Measurements from ENCODE around the gene KCNQ1OT1.

Gene KCNQ1OT1

GRCh38 chr11:2594267-2594666 is 105.5 kb downstream of the KCNQ1OT1 start:
- DNase-seq (ENCODE audit: low read depth), result no peak

DNA sequence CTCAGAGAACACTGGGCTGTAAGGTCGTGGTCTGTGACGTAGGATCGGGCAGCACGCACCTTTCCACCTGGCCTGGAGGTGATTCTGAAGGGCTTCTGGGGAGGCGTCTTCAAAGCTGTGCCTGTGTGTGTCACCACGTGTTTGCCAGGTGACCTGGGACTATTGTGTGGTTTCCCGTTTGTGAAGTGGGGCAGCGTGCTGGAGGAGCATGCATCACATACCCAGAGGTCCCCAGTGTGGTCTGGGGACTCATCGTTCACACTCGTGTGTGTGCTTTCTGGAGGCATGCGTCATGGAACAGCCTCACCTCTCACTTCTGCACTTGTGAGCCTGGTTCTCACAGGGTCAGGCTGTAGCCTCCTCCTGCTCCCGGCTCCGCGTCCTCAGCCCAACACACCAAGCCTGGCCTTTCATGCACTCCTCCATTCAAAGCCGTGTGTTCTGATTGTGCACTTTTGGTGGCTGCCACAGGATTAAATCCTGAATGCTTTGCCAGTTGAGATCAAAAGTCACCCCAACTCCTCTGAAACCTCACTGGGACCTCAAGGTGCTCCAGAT is 106.3 kb downstream of the KCNQ1OT1 start:
- no peak for DNase-seq (ENCODE audit: low read depth)

DNA sequence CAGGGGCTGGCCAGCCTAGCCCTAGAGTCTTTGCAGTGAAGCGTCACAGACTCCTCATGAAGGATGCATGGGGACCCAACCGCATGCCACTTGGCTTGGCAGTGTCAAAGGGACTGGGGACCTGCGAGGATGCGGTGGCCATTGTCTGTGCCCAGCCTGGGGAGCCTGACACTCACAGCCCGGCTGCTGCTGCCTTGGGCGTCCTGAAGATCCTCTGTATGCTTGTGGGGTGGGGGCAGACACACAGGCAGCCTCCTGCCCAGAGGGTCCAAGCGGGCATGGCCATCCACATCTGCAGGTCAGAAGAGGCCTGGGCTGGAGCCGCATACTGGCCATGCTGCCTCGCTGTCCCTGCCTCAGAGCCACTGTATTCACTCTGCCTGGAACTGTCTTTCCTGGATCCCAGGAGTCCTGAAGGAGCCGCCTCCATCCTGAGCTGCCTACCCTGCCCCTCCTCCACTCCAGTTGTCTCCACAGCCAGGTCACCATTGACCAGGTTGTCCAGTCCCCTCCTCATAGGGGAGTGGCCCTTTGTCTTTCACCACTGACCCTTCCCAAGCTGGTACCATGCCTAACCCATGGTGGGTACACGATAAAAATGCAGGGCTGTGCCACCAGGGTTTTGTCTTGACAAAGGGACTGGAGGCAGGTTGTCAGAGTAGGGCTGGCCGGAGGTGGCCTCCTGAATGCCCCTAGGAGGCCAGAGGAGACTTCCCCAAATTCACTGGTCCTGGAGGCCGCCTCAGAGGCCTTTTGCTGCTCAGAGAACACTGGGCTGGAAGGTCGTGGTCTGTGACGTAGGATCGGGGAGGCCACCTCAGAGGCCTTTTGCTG is 107.0 kb downstream of the KCNQ1OT1 start:
- no peak for DNase-seq (ENCODE audit: low read depth)

- DNase-seq (ENCODE audit: low read depth), result no peak
Observed at GRCh38 chr11:2591805-2592204, 108.0 kb downstream of the KCNQ1OT1 start.

GRCh38 chr11:2590965-2591754 is 108.6 kb downstream of the KCNQ1OT1 start:
- no peak for DNase-seq (ENCODE audit: low read depth)

DNA sequence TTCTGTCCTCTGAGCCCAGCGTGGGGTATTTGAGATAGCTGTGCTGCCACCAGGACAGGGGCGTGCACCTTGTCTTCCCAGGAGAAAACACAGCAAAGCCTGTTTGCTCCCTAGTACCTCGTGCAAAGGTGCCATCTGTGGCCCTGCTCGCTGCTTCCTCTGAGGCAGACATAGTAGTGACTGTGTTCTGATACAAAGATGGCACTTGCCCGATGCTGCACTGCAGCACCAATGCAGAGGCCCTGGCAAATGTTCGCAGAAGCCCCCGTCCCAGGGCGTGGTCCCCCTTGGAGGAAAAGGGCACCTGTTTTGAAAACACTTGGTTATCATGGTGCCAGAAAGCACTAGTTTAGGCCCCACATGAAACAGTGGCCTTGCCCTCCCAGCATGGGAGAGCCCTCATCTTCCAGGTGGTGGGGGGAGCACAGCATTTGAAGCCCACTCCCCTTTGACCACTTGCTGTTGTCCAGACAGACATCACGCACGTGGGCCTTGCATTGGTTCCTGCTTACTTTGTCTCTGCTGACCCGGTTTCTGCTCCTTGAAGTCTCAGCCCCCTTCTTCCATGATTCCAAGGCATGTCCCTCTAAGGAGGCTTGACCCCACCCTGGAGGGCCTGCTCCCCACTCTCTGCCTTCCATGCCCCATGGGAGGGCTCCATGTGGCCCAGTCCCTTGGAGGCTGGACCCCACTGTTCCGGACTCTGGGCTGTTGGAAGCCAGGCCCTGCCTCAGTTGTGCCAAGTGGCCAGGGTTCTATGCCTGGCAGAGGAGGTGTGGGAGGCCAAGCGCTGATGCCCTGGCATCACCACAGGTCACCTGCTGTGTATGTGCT is 109.4 kb downstream of the KCNQ1OT1 start:
- no peak for DNase-seq (ENCODE audit: low read depth)

DNA sequence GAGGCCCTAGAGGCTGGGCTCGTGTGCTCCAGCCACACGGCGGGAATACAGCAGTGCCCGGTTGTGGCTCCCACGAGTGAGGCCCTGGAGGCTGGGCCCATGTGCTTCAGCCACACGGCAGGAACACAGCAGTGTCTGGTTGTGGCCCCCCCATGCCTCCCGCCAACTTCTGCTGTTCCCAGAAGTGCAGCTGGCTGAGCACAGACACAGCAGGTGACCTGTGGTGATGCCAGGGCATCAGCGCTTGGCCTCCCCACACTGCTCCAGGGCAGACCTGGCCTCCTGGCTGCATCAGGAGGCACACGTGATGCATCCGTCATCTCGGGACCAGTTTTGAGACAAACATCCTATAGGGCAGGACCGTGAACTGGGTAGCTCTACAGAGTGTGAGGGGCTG is 110.3 kb downstream of the KCNQ1OT1 start:
- DNase-seq (ENCODE audit: low read depth), result no peak

DNA sequence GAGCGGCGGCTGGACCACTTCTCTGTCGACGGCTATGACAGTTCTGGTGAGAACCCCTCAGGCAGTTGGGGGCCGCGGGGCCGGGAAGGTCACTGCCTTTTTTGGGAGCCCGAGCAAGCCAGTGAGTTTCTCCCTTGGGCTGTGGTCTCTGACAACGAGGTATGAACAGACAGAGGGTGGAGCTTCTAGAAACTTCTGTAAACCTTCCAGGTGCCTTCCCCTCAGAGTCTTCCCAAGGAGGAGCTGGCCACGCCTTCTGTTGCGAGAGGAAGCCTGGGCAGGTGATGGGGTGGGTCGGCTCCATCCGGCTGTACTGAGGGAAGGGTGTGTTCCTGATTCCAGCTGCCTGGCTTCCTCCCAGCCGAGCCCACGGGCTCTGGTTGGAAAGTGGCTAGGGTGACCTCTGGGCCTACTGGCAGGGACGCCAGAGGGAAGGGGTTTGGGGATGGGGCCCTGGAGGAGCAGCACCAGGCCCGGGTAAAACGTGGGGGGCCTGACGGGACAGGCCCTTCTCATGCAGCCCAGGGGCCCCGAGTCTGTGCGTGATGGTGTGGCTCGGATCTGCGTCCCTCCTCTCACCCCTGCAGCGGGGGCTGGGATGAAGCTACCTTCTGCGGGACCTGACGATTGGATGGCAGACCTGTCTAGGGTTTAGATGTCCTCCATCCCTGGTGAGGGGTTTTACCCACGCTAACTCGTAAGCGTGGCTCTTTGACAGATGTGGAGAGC is 110.8 kb downstream of the KCNQ1OT1 start:
- DNase-seq (ENCODE audit: low read depth), result no peak

GRCh38 chr11:2587976-2588748 is 111.6 kb downstream of the KCNQ1OT1 start:
- DNase-seq (ENCODE audit: low read depth), result no peak

DNA sequence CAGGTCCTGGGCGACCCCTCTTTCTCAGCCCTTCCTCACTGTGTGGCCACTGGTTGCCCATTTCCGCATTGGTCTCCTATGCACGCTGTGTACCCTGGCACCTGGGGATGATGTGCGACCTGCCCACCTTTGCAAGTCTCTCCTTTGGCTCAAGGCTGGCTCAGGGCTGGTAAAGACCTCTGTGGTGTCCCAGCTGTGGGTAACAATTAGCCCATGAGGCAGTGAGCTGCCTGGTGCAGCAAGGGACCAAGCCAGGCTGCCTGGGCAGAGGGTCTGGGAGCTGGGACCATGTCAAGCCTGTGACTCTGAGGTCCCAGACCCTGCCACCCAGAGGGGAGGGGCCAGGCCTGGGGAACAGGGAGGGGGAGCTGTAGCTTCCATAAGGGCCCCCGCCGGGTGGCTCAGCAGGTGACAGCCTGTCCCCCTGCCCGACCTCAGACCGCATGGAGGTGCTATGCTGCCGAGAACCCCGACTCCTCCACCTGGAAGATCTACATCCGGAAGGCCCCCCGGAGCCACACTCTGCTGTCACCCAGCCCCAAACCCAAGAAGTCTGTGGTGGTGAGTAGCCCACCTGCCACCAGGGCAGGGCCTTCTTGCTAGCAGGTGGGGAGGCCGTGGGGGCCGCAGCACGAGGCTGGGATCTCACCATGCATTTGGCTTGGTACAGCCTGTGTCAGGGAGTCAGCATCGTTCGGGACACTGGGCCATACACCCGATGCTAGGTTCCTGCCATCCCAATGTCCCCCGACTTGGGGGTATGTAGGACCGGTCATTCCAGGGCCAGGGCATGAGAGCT is 112.5 kb downstream of the KCNQ1OT1 start:
- DNase-seq (ENCODE audit: low read depth), result no peak

DNA sequence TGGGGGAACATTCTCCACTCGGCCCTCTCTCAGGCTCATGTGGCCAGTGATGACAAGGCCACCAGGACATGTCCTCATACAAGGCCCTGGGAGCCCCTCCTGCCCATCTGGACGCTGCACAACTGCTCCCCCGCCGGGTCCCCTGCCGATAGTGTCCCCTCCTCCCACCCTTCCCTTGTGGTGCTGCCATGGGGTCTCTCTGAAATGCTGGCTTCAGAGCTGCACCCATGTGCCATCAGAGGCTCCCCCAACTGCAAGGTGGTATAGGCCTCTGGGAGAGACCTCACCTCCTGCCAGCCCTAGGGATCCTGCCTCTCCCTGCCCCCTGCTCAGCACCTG is 113.0 kb downstream of the KCNQ1OT1 start:
- no peak for DNase-seq (ENCODE audit: low read depth)

DNA sequence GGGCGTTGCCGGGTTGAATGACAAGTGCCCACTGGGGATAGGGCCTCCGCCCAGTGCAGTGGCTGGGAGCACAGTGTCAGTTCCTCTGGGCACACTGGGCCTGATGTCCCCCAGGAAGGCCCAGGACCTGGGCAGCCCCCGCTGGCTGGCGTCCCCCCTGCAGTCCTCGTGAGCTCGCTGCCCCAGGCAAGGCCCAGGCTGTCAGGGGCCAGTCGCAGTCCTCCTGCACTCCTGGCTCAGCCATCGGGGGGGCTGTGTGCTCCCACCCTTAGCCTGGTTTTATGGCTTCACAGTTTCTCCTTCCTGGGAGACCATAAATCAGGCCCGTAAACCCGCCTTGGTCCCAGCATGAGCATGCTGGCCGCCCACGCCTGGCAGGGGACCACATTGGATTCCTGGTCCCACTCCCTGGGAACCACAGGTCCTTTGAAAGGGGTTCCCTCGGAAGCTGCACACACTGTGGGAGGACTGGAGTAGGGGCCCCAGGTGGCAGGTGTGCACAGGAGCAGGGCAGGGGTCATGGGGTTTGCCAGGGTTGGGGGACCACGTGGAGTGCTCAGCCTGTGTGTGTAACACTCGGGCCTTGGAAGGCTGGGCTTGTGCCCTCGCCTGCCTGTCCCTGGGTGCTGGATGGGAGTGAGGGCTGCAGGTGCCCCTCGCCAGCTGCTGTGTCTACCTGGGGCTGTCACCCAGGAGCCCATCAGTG is 113.6 kb downstream of the KCNQ1OT1 start:
- DNase-seq (ENCODE audit: low read depth), result no peak

DNA sequence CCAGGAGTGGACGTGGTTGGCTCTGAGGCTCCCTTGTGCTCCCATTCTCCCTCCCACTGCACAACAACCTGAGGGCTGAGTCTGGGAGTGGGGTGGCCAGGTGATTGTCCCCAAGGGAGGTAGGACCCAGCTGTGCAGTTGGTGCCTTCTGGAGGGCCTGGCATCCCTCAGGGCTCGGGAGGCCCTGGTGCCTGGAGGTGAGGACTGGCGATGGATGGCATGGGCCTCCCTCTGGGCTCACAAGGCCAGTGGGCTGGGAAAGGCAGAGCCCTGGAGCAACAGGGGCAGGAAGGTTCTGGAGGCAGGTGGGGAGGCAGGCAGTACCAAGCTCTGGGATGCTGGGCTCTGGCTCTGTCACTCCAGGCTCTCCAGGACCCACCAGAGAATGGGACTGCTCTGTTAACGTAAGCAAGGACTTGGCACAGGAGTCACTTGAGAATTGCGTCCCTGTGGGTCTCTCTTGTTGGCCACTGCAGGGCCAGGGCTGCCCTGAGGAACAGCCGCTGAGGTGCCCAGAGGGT is 114.2 kb downstream of the KCNQ1OT1 start:
- no peak for DNase-seq (ENCODE audit: low read depth)

DNA sequence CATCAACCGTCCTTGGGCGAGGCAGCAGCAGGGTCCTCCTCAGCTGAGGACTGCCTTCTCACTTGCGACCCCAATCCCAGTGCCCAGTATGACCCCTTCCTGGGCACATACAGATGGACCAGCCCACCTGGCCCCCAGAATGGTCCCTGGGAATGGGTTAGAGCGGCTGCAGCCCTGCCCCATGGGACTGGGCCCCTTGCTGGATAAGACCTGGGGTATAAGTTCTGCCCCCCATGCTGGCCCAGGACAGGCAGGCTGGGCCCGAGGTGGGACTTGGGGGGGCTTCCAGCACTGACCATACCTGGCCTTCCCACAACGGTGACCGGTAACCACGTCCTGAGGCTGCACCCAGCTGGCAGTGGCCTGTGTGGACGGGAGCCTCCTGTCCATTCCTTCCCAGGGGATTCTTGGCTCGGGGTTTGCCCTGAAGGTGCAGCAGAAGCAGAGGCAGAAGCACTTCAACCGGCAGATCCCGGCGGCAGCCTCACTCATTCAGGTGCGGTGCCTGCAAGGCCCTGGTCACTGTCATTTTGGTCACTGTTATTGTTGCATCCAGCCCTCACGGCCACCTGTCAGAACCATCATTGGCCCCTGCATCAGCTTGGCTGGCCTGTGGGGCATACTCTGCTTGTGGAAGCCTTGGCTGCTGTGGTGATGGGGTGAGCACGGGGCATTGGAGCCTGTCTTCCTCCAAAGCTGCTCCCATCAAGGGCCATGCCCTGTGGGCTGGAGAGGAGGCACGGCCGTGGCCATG is 114.8 kb downstream of the KCNQ1OT1 start:
- DNase-seq (ENCODE audit: low read depth), result no peak

- no peak for DNase-seq (ENCODE audit: low read depth)
Observed at GRCh38 chr11:2584434-2584811, 115.4 kb downstream of the KCNQ1OT1 start.

DNA sequence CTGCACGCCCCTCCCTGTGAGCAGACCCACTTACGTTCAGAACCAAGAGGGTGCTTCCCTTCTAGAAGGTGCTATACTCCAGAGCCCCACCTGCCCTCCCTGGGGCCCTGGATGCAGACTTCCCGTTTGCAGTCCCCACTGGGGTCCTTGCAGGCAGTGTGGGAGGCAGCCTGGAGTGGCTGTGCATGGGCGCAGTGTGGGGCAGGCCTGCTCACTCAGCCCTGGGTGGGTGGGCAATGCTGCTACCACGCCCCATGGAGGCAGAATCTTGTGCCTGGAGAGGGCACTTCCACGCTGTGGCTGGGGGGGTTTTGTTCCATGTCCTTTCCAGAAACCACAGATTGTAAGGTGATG is 116.2 kb downstream of the KCNQ1OT1 start:
- no peak for DNase-seq (ENCODE audit: low read depth)

DNA sequence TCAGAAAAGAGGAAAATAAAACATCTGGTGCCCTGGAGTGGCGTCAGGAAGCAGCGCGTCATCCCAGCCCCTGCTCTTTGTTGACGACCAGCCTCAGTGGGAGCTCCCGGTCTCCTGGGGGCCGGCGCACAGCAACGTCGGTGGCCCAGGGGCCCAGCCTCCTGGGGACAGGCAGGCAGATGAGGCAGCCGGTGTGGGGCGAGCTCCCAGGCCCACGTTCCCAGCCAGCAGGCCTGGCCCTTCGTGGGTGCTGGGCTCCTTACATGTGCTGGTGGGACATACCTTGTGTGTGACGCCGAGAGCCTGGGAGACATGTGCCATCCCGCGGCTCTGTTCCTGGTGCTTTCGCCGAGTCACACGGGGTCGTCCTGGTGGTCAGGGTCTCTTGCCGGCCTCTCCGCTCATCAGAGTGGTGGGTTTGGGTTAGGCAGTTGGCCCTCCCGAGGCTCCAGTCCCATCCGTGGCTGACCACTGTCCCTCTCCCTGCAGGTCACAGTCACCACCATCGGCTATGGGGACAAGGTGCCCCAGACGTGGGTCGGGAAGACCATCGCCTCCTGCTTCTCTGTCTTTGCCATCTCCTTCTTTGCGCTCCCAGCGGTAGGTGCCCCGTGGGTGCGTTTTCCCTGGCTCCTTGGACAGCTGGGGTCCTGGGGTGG is 116.7 kb downstream of the KCNQ1OT1 start:
- no peak for DNase-seq (ENCODE audit: low read depth)
